Upper lobe of left lung (tissue), 6 donors: Measurements from ENCODE around the gene FGD2. TPM values are rescaled to one million over a fixed set of nuclear protein-coding genes. Genes with fewer than 3 reads are reported as not detected.

ENCODE experiments used
- ATAC-seq, 2 donors: fragments of 200-7000 bp; cut with Tn5 transposase; one replicate each; pipeline ENCODE4 v1.9.1; 2022; ENCODE audit warnings: mild to moderate bottlenecking in 2 of 2, moderate library complexity in 2 of 2; ENCODE audit not compliant: low FRiP score in 2 of 2
- DNase-seq, 2 donors: peaks; one replicate each; pipeline ENCODE4 v3.0.0-alpha.2; 2019 to 2020
- H3K27ac ChIP-seq, 4 donors: fragments of 200-600 bp; sonication (generic); one replicate each; pipeline ENCODE4 v1.5.1; 2016 to 2019
- H3K27me3 ChIP-seq, 4 donors: fragments of 200-600 bp; sonication (generic); one replicate each; pipeline ENCODE4 v1.5.1; 2017 to 2019
- H3K36me3 ChIP-seq, 4 donors: fragments of 200-600 bp; sonication (generic); one replicate each; pipeline ENCODE4 v1.5.1; 2016 to 2019
- H3K4me1 ChIP-seq, 4 donors: fragments of 200-600 bp; sonication (generic); one replicate each; pipeline ENCODE4 v1.5.1; 2018 to 2019
- H3K4me3 ChIP-seq, 4 donors: fragments of 200-600 bp; sonication (generic); one replicate each; pipeline ENCODE4 v1.5.1; 2017 to 2019; ENCODE audit warnings: mild to moderate bottlenecking in 2 of 4, moderate library complexity in 1 of 4
- H3K9me3 ChIP-seq, 4 donors: fragments of 200-600 bp; sonication (generic); one replicate each; pipeline ENCODE4 v1.5.1; 2018 to 2019
- CTCF ChIP-seq, 6 experiments: fragments of 450-650 bp in 4 of 6; fragments of 200-600 bp in 2 of 6; sonication (generic) in 2 of 6; IDR thresholded peaks; one replicate each; pipeline ENCODE4 v1.5.1; 2016 to 2019; ENCODE audit warnings: antibody characterized with exemption in 6 of 6
- EP300 ChIP-seq, 4 donors: sonication (generic); formaldehyde crosslinking; IDR thresholded peaks; one replicate each; pipeline ENCODE4 v1.5.1; 2017; ENCODE audit warnings: antibody characterized with exemption in 4 of 4, control low read depth in 2 of 4
- POLR2A ChIP-seq, 4 donors: fragments of 450-650 bp; IDR thresholded peaks; one replicate each; pipeline ENCODE4 v1.5.1; 2016 to 2017; ENCODE audit warnings: antibody characterized with exemption in 4 of 4, mild to moderate bottlenecking in 2 of 4
- POLR2AphosphoS5 ChIP-seq, 2 donors: sonication (generic); formaldehyde crosslinking; IDR thresholded peaks; one replicate each; pipeline ENCODE4 v1.5.1; 2017; ENCODE audit warnings: antibody characterized with exemption in 2 of 2
- WGBS, 2 donors: methylation state at CpG; one replicate each; pipeline ENCODE4 v1.1.5; 2017 to 2018; 5-methylcytosine and 5-hydroxymethylcytosine counted together
- total RNA-seq, 6 donors: library from RNA; depleted of rRNA in 4 of 6; stranded (reverse); fragments of >200 nt in 4 of 6; gene quantifications; one replicate each; pipeline versions ENCODE4 v1.1.0 to v1.2.1, GENCODE V29; 2016 to 2021
- donor health status: DM: no; HTN: no; CAD: no; lungs with moderate emphysema.
- donor health status: DM: no; HTN: yes; CAD: no; lungs with severe emphysema.

The FGD2 gene
- total RNA-seq, 6 donors from 2014 or later, result 50.8 to 204 (median 92.3) TPM

DNA sequence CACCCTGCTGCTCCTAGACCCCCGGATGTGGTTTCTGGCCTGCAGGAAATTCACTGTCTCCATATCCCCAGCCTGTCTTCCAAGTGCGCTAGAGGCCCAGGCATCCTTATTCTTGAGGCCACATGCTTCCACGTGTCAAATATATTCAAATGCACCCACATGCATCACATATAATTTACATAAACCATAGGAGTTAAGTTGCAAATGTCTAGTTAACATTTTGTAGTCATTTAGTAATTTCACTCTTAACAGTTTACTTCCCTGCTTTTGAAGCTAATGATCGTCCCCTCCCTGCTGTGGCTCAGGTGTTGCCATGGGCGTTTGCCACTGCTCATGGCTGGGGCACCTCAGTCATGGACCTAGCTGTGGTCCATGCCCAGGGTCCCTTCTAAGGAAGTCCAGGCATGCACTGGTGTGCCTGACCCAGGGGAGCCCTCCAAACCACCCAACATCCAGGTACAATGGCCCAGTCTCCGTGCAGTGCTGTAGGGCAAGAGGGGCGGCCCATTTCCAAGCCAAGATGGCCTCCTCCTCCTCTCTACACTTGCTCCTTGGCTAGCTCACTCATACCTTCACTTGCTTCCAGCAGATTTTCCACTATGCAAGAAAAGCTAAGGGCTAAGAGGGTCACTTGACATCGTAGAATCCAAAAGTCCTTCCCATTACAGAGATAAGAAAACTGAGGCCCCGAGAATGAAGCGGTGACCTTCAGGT is 42.4 kb downstream of the FGD2 start:
- DNase-seq (no peak), ATAC-seq (no peak)
- TF ChIP-seq EP300 (IDR thresholded peaks at IDR 0.05), result no peak
- TF ChIP-seq POLR2AphosphoS5 (IDR thresholded peaks at IDR 0.05), result no peak
- no peak for TF ChIP-seq POLR2A (IDR thresholded peaks at IDR 0.05)
- no peak for TF ChIP-seq CTCF (IDR thresholded peaks at IDR 0.05)
- Histone ChIP-seq H3K27ac (no peak overlapping the region), H3K9me3 (no peaks in the 10 kb centered on the region), H3K27me3 (no peaks in the 10 kb centered on the region), H3K36me3 (no peaks in the 10 kb centered on the region), H3K4me3 (no peak overlapping the region), H3K4me1 (peaks cover 29 to 35% (median 33%) of the 10 kb centered on the region in 4 donors)
- WGBS, 2 donors, result 79 to 85% methylated on average over 10 of the region's 10 CpGs

GRCh38 chr6:37048403-37048850 is 43.0 kb downstream of the FGD2 start:
- Histone ChIP-seq H3K36me3 (no peaks in the 10 kb centered on the region), H3K4me3 (no peak overlapping the region), H3K27me3 (no peaks in the 10 kb centered on the region), H3K9me3 (no peaks in the 10 kb centered on the region), H3K27ac (peak overlapping the region in 1 of 4 donors; percentile 84), H3K4me1 (peaks cover 29 to 35% (median 33%) of the 10 kb centered on the region in 4 donors)
- no peak for ATAC-seq
- no peak for DNase-seq
- TF ChIP-seq EP300 (IDR thresholded peaks at IDR 0.05) (no peak), POLR2A (IDR thresholded peaks at IDR 0.05) (no peak), POLR2AphosphoS5 (IDR thresholded peaks at IDR 0.05) (no peak), CTCF (IDR thresholded peaks at IDR 0.05) (no peak)
- 61 to 63% methylated on average over 3 of the region's 3 CpGs for WGBS, 2 donors

DNA sequence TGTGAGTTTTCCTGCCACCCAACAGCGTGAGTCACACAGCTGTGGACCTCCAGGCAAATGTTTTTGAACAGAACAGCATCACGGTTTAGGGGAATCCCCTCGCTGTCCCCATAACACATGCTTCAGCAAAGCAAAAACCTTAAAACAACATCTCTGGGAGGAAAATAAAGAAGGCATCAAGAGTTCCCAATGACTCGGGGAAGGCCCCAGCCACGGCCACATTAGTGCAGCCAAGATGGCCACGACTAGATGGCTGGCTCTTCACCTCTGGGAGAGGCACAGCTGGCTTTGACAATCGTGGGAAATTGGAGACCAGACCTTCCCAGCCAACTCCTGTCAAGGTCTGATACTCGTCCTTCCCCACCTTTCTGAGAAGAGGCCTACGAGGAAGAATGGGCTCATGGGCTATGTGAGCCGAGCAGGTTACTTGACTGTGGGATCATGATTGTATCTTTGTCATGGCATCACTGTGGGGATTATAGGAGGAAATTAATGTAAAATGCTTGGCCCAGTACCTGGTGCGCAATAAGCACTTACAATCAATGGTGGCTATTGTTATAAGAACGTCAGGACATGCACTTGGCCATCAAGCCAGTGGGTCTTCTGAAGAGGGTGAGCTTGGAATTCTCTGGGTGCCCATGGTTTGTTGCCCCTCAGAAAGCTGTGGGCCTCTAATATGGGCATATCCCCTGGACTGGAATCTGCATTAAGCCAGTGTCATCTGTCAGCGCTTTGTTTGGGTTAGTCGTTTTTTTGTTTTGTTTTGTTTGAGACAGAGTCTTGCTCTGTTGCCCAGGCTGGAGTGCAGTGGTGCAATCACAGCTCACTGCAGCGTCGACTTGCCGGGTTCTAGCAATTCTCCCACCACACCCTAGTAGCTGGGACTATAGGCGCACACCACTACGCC is 43.6 kb downstream of the FGD2 start:
- WGBS, 2 donors, result 67 to 68% methylated on average over 17 to 19 of the region's 19 CpGs
- Histone ChIP-seq H3K4me1 (peaks cover 29 to 35% (median 33%) of the 10 kb centered on the region in 4 donors), H3K36me3 (no peaks in the 10 kb centered on the region), H3K27me3 (no peaks in the 10 kb centered on the region), H3K4me3 (no peak overlapping the region), H3K9me3 (no peaks in the 10 kb centered on the region), H3K27ac (peak overlapping the region; percentile 73 to 84 (median 79))
- ATAC-seq (peak in 1 of 2 donors; percentile 68), DNase-seq (peak in 1 of 2 donors; percentile 70)
- TF ChIP-seq POLR2AphosphoS5 (IDR thresholded peaks at IDR 0.05), result peak in 1 of 2 donors; percentile 25
- peak in 1 of 4 donors; percentile 13 for TF ChIP-seq POLR2A (IDR thresholded peaks at IDR 0.05)
- no peak for TF ChIP-seq CTCF (IDR thresholded peaks at IDR 0.05)
- TF ChIP-seq EP300 (IDR thresholded peaks at IDR 0.05), result no peak

DNA sequence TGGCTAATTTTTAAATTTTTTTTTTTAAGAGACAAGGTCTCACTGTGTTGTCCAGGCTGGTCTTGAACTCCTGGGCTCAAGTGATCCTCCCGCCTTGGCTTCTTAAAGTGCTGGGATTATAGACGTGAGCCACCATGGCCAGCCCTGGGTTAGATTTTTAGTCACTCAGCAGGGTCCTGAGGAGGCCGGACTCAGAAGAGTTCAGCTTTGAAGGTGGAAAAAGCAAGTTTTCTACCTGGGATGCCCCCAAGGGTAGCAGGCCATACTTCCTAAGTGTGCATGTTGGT is 44.2 kb downstream of the FGD2 start:
- H3K4me3 ChIP-seq, result peak overlapping the region in 2 of 4 donors; percentile 9 to 21
- peak overlapping the region; percentile 73 to 84 (median 79) for H3K27ac ChIP-seq

More for the DNA sequence above, 44.2 kb downstream of the FGD2 start:
- Histone ChIP-seq H3K27me3 (no peaks in the 10 kb centered on the region), H3K4me1 (peaks cover 29 to 35% (median 33%) of the 10 kb centered on the region in 4 donors), H3K9me3 (no peaks in the 10 kb centered on the region), H3K36me3 (no peaks in the 10 kb centered on the region)
- WGBS, 2 donors, result 81 to 83% methylated on average over 3 of the region's 3 CpGs
- TF ChIP-seq POLR2AphosphoS5 (IDR thresholded peaks at IDR 0.05) (no peak), CTCF (IDR thresholded peaks at IDR 0.05) (no peak), EP300 (IDR thresholded peaks at IDR 0.05) (no peak), POLR2A (IDR thresholded peaks at IDR 0.05) (no peak)
- ATAC-seq (no peak), DNase-seq (no peak)
